ENCODE results near the gene GPR37L1.
A peak's percentile ranks its signal among the peaks of the same experiment; 100 is the strongest.

The GPR37L1 gene, protein sequence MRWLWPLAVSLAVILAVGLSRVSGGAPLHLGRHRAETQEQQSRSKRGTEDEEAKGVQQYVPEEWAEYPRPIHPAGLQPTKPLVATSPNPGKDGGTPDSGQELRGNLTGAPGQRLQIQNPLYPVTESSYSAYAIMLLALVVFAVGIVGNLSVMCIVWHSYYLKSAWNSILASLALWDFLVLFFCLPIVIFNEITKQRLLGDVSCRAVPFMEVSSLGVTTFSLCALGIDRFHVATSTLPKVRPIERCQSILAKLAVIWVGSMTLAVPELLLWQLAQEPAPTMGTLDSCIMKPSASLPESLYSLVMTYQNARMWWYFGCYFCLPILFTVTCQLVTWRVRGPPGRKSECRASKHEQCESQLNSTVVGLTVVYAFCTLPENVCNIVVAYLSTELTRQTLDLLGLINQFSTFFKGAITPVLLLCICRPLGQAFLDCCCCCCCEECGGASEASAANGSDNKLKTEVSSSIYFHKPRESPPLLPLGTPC

DNA sequence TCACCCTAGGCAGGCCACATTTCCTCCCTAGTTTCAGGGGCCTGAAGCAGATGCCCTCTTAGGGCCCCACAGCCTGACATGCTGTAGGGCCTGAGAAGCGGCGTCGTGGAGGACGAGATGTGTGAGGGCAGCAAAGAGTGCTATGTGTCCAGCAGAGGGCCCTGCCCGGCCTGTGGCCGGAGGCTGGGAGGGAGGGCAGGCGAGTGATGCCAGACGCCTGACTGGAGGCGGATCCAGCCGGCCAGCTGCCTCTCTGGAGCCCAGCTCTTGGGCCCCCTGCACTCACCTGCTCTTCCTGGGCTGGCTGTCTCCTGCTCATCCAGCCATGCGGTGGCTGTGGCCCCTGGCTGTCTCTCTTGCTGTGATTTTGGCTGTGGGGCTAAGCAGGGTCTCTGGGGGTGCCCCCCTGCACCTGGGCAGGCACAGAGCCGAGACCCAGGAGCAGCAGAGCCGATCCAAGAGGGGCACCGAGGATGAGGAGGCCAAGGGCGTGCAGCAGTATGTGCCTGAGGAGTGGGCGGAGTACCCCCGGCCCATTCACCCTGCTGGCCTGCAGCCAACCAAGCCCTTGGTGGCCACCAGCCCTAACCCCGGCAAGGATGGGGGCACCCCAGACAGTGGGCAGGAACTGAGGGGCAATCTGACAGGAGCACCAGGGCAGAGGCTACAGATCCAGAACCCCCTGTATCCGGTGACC is at the start of gene GPR37L1:
Gene GPR37L1, plus strand, starts transcription at position 279 of the 697 bp plus-strand sequence. Its CDS starts 47 bp downstream, at position 326.
- TF ChIP-seq, protein P1, sequence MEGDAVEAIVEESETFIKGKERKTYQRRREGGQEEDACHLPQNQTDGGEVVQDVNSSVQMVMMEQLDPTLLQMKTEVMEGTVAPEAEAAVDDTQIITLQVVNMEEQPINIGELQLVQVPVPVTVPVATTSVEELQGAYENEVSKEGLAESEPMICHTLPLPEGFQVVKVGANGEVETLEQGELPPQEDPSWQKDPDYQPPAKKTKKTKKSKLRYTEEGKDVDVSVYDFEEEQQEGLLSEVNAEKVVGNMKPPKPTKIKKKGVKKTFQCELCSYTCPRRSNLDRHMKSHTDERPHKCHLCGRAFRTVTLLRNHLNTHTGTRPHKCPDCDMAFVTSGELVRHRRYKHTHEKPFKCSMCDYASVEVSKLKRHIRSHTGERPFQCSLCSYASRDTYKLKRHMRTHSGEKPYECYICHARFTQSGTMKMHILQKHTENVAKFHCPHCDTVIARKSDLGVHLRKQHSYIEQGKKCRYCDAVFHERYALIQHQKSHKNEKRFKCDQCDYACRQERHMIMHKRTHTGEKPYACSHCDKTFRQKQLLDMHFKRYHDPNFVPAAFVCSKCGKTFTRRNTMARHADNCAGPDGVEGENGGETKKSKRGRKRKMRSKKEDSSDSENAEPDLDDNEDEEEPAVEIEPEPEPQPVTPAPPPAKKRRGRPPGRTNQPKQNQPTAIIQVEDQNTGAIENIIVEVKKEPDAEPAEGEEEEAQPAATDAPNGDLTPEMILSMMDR (IDR thresholded peaks at IDR 0.05; ENCODE audit: low read depth, low read length, missing control alignments): peak; percentile 52
- no peak within 1 kb of the TSS for H3K4me3 ChIP-seq (ENCODE audit: low read depth, low read length)
- no peak for DNase-seq (ENCODE audit: low read depth)
- in situ Hi-C loops (cut with HindIII; ENCODE audit: low sequenced_read_pairs): no loop called here

DNA sequence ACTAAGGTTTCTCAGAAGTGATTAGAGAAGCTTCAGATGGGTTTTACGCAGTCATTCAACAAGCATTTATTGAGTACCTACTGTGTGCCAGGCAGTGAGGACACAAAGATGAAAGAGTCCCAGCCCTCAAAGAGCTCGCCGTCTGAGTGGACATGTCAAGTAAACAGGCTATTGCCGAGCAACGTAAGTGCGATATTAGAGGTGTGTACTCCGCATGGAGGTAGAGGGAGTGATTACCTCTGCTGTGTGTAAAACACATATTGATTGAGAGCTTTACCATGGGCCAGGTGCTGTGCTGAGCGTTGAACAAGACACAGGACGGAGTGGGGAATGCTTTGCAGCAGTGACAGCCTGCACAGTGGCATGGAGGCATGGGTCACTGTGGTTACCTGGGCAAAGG is 49.5 kb upstream of the GPR37L1 start:
- TF ChIP-seq, protein P1 (IDR thresholded peaks at IDR 0.05; ENCODE audit: low read depth, low read length, missing control alignments): no peak
- no peak overlapping the region for H3K4me3 ChIP-seq (ENCODE audit: low read depth, low read length)
- in situ Hi-C loops (cut with HindIII; ENCODE audit: low sequenced_read_pairs): no loop called here
- DNase-seq (ENCODE audit: low read depth): no peak

DNA sequence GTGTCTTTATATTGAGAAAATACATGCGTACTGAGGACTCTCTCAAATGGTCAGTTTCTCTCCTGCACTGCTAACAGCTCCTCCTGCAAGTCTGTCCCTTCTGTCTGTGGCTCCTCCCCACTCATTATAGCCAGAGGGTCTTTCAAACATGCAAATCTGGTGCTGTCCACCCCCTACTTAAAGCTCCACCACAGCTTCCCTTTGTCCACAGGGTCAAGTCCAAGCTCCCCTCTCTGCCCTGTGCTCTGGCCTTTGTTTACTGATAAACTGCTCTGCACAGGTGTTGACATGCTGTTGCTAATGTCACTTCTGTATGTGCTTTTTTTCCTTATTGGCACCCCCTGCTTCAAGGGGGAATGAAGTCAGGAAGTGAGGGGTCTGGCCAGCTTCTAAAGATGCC is 47.7 kb upstream of the GPR37L1 start:
- TF ChIP-seq, protein P1 (IDR thresholded peaks at IDR 0.05; ENCODE audit: low read depth, low read length, missing control alignments): no peak
- no peak overlapping the region for H3K4me3 ChIP-seq (ENCODE audit: low read depth, low read length)
- in situ Hi-C loops (cut with HindIII; ENCODE audit: low sequenced_read_pairs): no loop called here
- no peak for DNase-seq (ENCODE audit: low read depth)

DNA sequence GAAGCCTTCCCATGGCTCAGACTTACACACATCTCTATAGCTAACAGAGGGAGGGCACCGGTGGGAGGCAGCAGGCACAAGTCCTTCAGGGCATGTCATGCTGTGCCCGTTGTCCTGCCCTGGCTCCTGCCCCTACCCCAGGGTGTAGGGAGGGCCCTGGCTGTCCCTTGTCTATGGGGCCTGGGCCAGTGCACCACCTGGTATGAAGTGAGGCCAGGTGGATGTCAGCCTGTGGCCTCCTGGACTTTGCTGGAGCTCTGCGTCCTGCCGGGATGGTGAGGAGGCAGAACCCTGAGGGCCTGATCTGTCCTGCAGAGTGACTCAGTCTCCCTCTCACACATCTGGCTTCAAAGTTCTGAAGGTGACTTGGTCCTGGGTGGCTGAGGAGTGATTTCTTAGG is 47.3 kb upstream of the GPR37L1 start:
- no peak overlapping the region for H3K4me3 ChIP-seq (ENCODE audit: low read depth, low read length)
- DNase-seq (ENCODE audit: low read depth): no peak
- in situ Hi-C loops (cut with HindIII; ENCODE audit: low sequenced_read_pairs): no loop called here
- TF ChIP-seq, protein P1 (IDR thresholded peaks at IDR 0.05; ENCODE audit: low read depth, low read length, missing control alignments): no peak

DNA sequence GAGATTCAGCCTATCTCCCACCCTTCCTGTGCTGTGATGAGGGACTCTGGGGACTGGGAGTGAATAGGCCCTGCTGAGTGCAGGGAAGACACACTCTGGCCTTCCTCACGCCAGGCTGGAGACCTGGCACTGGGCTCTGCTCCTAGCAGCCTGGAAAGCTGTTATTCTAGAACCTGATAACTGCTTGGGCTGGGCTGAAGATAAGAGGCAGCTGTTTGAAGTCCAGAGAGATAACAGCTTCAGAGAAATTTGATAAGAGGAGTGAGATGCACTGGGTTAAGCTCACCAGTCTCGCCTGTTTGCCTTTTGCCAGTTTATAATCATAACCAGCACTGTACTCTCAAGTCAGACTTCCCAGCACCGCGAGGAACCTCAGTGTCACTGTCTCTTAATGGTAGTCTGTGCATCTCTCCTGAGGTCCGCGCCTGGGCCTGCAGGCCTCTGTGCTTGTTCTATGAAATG is 46.6 kb upstream of the GPR37L1 start:
- TF ChIP-seq, protein P1 (IDR thresholded peaks at IDR 0.05; ENCODE audit: low read depth, low read length, missing control alignments): no peak
- in situ Hi-C loops (cut with HindIII; ENCODE audit: low sequenced_read_pairs): no loop called here
- no peak for DNase-seq (ENCODE audit: low read depth)
- no peak overlapping the region for H3K4me3 ChIP-seq (ENCODE audit: low read depth, low read length)

DNA sequence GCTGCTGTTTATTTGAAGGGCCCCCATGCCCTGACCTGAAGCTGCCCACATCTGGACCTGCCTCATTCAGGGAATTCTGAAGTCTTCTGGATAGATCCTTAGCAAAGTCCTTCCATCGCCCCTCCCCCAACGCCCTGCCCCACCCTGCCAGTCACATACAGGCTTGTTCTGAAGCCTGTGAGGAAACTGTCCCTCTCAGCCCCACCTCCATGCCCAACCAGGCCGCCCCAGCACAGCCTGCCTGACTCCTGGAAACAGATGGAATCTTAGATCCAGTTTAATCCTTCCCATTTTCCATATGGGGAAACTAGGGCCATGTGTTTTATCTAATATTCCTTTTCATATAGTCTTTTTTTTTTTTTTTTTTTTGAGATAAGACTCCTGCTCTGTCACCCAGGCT is 44.5 kb upstream of the GPR37L1 start:
- no peak overlapping the region for H3K4me3 ChIP-seq (ENCODE audit: low read depth, low read length)
- in situ Hi-C loops (cut with HindIII; ENCODE audit: low sequenced_read_pairs): no loop called here
- DNase-seq (ENCODE audit: low read depth): no peak
- TF ChIP-seq, protein P1 (IDR thresholded peaks at IDR 0.05; ENCODE audit: low read depth, low read length, missing control alignments): no peak
